Peyer's patch (tissue), 4 donors: ENCODE measurements around the gene FAM131A.

Experiments used
- CTCF ChIP-seq, 6 experiments: fragments of 450-650 bp in 4 of 6; fragments of 200-600 bp in 2 of 6; sonication (generic) in 1 of 6; IDR thresholded peaks; one replicate each; pipeline ENCODE4 v1.5.1; 2017 to 2019; ENCODE audit warnings: antibody characterized with exemption in 6 of 6, mild to moderate bottlenecking in 3 of 6, moderate library complexity in 1 of 6
- POLR2A ChIP-seq, 2 donors: fragments of 450-650 bp; IDR thresholded peaks; one replicate each; pipeline ENCODE4 v1.5.1; 2017; ENCODE audit warnings: antibody characterized with exemption in 2 of 2, mild to moderate bottlenecking in 2 of 2, moderate library complexity in 2 of 2

- no peak for TF ChIP-seq CTCF (IDR thresholded peaks at IDR 0.05)
- TF ChIP-seq POLR2A (IDR thresholded peaks at IDR 0.05), result no peak
These were observed 47.5 kb downstream of the FAM131A start for GRCh38 chr3:184384856-184385422.
